Germinal center (tissue), 1 donor: ENCODE data around the gene TGM5.
"Not testable (repeated sequence)": the region's sequence is repeated elsewhere in the genome, so short reads cannot be mapped to it uniquely, and the experiment has no call there.

ENCODE experiments used
- DNase-seq: peaks from one replicate; pipeline ENCODE4 v3.0.0; 2012; ENCODE audit warnings: mixed read lengths, low spot score

Gene TGM5

DNA sequence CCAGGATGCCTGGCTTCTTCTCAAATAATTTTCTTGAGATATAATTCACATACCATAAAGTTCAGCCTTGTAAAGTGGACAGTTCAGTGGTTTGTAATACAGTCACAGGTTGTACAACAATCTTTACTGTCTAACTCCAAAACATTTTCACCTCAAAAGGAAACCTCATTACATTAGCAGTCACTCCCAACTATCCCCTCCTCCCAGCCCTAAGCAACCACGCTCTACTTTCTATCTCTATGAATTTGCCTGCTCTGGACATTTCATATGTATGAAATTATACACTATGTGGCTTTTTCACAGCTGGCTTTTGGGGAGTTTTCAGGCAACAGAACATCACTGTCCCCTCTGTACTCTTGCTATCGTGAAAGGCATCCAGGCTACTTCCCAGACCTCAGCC lies 17.5 kb downstream of the TGM5 start:
- DNase-seq: no peak

DNA sequence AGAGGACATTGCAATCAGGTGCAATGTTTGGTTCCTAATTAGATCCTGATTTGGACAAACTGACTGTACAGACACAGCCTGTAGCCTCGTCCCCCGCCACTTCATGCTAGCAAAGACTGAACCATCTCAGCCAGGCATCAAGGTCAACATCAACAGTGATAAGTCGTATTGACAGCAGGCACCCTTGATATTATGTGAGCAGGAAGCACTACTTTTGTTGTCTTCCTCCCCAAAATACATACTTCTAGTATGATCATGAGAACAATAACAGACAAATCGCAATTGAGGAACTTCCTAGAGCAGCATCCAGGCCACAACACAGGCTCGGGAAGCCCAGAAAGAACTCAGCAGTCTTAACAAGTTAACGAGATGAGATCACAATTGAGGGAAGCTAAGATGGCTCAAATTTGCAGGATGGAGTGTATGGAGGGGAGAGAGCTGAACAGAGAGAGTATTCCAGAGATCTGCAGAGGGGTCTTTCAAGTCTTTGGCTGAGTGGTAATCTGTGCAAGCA lies 20.4 kb downstream of the TGM5 start:
- no peak for DNase-seq

DNA sequence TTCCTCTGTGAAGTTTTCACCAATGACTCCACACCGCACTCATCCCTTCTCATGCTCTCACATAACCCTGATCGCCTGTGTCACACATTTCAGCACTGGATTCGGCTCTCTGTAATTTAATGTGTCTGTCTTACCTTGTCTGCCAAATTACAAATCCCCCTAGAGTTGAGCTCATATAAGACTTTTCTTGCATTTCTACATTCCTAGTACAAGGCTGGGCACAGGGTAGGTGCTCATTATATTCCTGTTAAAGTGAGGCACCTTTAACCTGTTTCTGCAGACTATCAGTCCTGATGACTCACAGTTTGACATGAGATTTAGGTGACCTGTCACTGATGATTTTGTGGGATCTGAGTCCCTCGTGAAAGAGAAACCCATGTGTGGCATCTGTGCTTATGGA lies 22.6 kb downstream of the TGM5 start:
- no peak for DNase-seq

DNA sequence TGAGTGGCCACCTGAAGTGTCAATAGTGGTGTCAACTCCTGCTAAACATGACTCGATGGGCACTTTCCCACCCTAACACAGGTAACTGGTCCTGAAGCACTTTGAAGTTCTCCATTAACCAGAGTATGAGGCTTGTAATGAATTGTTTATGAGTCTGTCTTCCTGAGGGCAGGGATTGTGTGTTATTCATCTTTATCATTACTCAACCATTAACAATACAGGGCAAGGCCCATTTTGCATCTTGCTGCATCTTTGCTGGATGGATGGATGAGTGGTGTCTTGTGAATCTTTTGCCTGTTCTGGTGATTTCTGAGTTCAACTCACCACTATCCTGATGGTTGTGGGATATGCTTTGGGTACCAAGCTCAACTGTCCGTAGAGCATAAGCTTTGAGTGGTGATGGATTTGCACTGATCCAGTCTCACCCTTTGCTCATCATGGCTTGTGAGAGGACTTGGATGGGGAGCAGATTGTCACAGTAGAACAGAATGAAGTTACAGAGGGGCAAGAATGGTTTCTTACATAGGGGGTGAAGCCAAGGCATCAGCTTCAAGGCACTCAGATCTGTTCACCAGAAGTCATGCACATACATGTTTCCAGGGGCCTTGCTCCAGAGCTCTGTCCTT lies 23.6 kb downstream of the TGM5 start:
- DNase-seq: no peak

DNA sequence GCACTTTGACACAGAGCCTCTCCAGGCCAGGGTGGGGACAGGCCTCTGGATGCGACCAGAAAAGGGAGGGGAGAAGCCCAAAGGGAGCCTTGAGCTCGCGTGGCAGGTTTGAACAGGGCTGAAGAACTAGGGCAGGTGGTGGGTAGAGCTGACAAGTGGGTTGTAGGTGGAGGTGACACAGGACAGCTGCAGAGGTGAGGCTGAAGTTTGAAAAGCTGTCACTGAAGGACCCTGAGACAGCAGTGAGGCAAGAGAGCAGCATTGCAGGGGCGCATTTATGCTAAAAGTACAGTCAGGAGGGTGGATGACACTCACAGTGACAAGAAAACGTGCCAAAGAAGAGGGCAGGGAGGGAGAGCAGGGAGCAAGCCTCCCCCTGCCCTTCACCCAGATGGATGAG lies 24.1 kb downstream of the TGM5 start:
- no peak for DNase-seq

DNA sequence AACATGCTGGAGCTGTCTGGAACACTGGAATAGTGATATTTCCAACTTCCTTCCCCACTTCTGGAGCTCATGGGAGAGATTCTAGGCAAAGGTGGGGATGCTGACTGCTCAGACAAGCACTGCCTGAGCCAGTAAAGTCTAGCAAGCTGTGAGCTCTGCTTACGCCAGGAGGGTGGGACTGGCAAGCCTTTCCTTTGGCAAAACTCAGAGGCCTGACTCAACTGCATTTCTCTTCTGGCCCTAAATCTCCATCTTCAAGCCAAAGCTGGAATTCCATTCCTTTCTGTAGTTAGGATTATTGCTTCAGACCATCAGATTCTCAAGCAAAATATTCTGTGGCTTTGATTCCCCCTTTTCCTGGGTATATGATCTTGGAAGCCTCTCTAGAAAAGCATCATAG lies 25.6 kb downstream of the TGM5 start:
- DNase-seq: no peak

DNA sequence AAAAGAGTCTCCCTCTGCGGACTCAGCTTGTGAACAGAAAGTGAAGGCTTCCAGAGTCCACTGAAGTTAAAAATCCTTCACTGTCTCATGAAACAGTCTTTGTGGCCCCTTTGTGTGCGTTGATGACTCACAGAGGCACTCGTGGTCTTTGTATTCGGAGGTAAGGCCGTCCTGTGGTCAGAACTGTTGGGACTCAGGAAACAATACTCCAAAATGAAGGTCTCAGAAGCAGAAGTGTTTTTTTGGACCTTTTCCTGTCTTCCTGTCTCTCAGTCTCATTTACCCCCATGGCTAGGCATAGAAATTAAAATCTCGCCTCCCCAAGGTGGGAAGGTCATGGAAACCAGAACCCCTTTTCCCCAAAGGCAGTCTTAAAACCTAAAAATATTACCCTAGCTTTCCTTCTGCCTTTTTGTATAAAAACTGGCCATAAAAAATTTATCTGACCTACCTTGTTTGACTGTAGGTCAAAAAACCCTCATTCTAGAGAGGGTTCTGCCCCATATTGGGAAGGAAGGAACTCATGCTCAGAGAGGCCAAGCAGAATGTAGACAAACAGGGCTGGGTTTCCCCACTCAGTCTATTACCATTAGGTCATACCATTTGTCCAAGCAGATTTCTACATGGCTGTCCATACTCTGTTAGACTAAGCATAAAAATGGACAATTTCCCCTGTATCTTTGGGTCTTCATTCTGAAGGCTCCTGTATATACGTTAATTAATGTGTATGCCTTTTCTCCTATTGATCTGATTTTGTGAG lies 26.8 kb downstream of the TGM5 start:
- no peak for DNase-seq

DNA sequence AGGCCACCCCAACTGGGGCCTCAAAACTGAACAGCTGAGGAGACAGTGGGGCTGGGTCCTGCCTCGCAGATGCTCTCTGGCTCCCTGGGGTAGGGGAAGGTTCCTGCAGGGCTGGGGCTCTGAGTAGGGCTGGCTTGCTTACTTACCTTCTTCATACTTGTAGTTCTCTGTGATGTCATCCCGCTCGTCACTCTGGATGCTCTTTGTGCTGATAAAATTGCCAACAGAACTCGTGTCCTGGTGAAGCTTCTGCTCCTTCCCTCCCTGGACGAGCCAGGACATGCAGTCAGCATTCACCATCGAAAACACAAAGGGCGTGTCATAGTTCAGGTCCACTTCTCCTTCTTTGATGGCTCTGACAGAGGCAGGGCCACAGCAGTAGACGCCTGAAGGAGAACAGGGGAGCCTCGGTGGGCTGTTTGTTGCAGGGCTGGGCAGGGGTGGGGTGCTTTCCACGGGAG lies 28.0 kb downstream of the TGM5 start:
- DNase-seq: no peak

DNA sequence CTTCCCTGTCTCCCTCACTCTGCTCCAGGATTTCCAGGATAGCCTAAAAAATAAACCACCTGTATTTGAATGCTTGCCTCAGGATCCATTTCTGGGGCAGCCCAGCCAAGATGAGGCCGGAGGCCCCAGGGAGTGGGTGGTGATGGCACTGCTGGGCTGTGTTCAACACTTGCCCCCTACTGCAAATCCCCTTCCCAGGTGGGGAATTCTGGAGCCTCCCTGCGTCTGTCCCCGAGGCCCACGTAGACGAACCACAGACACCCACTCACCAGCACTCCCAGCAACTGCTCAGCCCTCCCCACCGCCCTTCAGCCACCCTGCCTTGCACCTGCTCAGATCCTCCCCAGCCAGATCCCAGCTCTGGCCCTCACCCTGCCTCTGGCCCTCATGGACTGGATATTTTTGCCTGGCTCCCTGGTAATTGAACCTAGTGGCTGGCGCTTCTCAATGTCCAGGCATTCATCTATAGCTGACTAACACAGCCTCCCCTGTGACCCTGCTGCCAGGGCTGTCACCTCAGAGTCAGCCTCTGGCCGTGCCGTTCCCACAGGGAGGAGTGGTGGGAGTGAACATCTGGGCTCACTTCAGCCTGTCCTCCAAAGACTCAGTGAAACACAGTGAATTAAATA lies 28.8 kb downstream of the TGM5 start:
- no peak for DNase-seq

DNA sequence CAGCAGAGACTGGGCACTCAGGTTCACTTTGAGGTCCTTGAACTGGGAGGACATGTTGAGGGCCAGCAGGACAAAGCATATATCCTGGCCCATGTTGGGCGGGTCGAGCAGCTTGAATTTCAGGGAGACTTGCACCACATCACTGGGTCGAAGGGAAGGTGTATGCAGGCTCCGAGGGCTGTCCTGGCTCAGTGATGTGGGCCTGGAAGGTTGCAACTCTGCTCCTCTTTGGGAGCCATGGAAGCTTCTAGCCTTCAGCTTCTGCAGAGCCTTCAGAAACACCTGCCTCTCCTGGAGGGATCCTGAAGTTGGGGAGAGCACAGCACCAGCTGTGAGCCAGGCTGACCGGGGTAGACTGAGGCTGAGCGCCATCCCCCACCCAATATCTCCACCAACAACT lies 31.2 kb downstream of the TGM5 start:
- DNase-seq: no peak

DNA sequence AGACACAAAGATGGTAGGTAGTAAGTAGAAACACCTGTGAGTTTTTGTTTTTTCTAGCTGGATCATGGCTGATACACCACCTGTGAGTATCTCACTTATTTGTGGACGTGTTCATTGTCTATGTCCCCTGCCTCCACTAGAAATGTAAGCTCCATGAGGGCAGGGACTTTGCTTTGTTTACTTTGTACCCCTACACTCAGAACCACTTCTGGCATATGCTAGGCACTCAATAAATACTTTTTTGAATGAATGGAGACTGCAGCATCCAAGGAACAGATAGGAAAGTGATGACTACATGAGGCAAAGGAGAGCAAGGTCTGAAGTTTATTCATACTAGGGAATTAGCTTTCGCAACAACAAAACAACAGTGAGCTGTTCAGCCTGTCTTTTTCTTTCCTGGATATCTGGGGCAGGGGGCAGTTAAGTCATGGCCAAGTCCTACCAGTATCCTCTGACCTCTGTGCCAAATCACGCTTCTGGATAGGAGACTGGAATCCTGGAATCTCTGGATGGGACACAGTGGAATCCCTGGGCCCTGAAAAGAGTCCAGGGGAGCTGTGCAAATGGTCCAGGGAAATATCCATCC lies 34.3 kb downstream of the TGM5 start:
- no peak for DNase-seq

DNA sequence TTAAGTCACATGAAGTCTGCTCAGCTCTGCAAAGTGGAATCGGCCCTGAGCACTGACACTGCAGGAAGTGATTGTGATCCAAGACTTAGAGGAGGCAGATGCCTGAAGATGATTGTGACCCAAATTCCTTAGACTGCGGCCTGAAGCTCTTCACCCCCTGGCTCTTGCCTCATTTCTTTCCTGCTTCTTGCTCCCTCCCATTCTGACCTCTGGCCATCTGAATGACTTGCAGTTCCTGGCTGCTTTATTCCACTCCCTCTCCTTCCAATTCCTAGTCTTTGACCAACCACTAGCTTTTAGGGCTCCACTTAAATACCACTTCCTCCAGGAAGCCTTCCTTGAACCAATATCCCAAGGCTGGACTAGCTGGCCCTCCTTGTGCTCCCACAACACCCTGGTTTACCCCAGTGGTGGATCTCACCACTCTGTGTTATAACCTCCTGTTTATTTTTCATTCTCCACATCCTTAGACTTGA lies 36.0 kb downstream of the TGM5 start:
- DNase-seq: no peak

DNA sequence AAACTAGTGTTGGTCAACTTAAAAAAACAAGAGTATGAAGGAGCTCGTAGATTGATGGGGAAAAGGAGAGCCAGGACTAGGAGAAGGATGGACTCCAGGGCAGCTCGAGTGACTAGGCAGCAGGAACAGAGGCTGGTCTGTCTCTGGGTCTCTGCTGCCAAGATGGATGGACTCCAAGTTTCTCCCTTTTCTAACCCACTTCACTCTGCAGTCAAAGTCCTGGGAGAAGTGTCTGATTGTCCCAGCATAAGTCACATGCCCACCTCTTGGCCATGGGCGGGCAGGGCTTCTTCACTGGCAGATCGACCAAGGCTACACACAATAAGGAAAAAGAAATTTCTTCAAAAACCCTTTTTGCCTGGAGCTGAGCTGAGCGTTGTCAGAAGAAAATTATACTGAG lies 36.8 kb downstream of the TGM5 start:
- no peak for DNase-seq

DNA sequence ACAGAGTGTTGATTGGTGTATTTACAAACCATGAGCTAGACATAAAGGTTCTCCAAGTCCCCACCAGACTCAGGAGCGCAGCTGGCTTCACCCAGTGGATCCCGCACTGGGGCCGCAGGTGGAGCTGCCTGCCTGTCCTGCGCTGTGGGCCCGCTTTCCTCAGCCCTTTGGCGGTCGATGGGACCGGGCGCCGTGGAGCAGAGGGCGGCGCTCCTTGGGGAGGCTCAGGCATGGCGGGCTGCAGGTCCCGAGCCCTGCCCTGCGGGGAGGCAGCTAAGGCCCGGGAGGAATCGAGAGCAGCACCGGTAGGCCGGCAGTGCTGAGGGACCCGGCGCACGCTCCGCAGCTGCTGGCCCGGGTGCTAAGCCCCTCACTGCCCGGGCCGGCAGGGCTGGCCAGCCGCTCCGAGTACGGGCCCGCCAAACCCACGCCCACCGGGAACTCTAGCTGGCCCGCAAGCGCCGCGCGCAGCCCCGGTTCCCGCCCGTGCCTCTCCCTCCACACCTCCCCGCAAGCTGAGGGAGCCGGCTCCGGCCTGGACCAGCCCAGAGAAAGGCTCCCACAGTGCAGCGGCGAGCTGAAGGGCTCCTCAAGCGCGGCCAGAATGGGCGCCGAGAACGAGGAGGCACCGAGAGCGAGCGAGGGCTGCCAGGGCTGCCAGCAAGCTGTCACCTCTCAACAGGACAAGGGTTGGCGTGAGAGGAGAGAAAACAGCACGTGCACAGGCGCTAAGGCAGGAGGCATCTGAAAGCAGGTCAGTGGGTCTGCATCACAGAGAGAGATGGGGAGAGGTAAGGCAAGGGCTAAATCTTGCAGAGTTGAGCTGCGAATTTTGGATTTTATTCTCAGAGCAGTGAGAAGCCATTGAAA lies 40.1 kb downstream of the TGM5 start:
- no peak for DNase-seq

DNA sequence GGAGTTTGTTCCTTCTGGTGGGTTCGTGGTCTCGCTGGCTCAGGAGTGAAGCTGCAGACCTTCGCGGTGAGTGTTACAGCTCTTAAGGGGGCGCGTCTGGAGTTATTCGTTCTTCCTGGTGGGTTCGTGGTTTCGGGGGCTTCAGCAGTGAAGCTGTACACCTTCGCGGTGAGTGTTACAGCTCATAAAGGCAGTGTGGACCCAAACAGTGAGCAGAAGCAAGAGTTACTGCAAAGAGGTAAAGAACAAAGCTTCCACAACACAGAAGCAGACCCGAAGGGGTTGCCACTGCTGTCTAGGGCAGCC lies 40.8 kb downstream of the TGM5 start:
- not testable (repeated sequence) for DNase-seq

DNA sequence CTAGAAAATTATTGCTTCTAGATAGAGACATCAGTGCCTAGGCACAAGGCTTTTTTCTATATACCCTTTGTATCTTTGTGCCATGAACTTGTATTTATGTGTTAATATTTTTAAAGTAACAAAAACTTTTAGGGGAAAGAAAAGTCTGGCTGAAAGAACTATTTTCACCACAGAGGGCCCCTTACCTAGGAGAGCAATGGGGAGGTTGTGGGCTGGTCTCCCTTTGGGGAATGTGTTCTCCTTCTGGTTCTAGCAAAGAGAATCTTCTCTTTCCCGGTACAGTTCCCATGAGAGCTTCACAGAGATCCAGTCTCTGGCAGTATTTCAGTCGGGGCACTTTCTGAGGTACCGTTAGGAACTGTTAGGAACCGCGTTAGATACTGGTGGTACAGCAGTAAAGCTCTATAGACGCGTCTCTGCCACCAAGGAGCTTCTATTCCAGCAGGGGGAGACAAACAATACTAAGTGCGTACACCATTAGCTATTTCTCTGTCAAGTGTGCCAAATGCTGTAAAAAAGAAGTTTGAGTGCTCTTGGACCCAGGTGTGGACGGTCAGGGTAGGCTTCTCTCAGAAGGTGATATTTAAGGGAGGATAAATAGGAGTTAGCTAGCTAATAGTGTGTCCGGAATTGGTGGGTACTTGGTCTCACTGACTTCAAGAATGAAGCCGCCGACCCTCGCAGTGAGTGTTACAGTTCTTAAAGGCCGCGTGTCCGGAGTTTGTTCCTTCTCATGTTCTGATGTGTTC lies 41.4 kb downstream of the TGM5 start:
- peak; percentile 60 for DNase-seq

DNA sequence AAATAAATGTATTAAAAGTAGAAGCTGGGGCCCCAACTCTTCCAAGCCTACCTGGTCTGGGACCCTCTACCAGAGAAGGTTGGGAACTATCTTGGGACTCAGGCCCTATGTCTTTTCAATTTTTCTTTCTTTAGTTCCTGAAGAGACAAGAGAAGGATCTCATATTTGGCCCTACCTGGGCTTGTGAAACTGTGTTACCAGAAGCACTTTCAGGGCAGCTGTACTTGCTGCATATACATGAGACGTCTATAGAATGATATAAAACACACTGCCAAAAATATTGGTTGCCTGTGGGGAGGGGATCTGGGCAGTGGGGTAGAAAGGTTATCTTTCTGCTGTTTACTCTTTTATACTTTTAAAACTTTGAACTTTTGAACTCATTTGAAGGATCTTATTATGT lies 45.3 kb downstream of the TGM5 start:
- no peak for DNase-seq

DNA sequence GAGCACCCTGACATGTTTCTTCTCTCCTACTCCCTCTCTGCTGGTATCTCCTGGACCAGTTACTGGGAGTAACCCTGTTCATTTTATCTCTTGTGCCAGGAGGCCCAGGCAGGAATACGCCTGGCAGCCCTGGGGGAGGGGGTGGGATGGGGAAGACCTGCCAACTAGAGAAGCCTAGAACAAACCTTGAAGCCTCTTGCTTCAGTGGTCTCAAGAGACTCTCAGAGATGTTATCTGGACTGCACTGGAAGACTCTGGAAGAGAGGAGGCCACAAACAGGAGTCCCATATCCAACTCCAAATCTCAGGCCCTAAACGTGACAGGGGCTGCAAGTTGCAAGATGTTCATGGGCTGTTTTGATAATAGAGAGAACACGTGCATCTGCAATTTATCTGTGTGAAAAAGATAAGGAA lies 45.7 kb downstream of the TGM5 start, which contains the start of gene EPB42:
TSS of gene EPB42 (minus strand) at position 28 of the 413 bp plus-strand sequence. CDS start 193 bp downstream, outside the sequence.
- DNase-seq: no peak

DNA sequence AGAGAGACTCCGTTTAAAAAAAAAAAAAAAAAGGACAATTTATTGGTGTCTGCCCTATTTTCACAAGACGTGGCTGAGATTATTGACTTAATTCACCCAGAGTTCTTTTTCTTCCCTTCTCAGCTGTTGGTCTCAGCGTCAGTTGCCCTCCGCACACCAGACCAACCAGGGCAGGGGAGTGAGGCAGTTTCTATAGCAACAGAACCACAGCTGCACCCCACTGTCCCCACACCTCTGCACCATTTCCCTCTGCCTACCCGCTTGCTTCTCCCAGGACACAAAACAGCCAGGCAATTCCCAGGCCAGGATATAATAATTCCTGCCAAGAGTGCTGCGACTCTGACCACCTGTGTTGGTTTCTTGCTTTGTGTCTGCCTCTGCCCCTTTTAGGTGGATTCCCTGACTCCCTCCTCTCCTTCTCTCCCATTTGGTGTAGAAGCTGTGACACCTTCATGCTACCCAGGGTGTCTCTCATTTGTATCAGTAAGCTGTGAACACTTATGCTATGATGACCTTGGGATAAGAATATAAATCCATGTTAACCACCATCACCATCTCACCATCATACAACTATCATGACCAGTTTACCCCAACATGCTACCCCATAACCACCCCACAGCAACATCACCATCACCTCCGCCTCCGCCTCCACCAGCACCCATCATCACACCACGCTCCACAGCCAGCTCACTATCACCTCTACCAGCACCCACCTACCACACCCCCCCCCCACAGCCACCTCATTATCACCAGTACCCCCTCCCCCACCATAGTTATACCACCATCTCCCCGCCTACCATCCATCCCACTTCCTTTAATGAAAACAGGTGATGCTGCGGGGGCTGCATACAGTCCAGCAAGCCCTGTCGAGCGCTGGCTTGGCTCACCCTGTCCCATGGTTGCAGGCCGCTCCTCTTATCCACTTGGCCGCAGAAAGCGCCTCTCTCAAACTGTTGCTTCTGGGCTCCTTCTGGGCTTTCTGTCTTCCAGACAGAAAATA lies 46.5 kb downstream of the TGM5 start:
- no peak for DNase-seq
